Measurements from ENCODE around the gene PKN2. TPM values are rescaled to one million over a fixed set of nuclear protein-coding genes. Genes with fewer than 3 reads are reported as not detected.
A peak's percentile ranks its signal among the peaks of the same experiment; 100 is the strongest.

PKN2 gene
- total and polyA plus RNA-seq, 9 of the 15 experiments (the other 6 are each of a cell fraction or from before 2014, with no cell fraction given): 4.5 to 25.3 (median 19.2) TPM

- H3K9ac ChIP-seq (ENCODE audit: insufficient read depth in 1 of 2, low read depth in 2 of 2, low read length in 2 of 2): no peak overlapping the region
- TF ChIP-seq ZBTB40 (IDR thresholded peaks at IDR 0.05) (peak; percentile 88), ZBTB40 (CRISPR knock-in tag; IDR thresholded peaks at IDR 0.05) (no peak; the same call in 1 of the 2 replicates), ZBTB8A (IDR thresholded peaks at IDR 0.05; ENCODE audit: partially characterized antibody) (no peak), RAD51 (IDR thresholded peaks at IDR 0.05; ENCODE audit: borderline replicate concordance, low read depth) (no peak)
- DNase-seq (ENCODE audit: extremely low read depth in 1 of 4, low spot score in 3 of 4): no peak
- POLR2A ChIA-PET: interaction anchor here (1.2 kb wide), 1 partner anchor 8 kb away, joined by 3 read pairs; no protein-coding TSS in a partner anchor
- no peaks in the 10 kb centered on the region for H3K9me1 ChIP-seq (ENCODE audit: control insufficient read depth, insufficient read depth, low read length)
- H3K9me3 ChIP-seq (replicated peaks; ENCODE audit: control insufficient read depth, insufficient read depth, low read depth, low read length): peaks cover 5% of the 10 kb centered on the region; the same call in 1 of the 2 replicates
- no peaks in the 10 kb centered on the region for H3K27me3 ChIP-seq (ENCODE audit: control insufficient read depth in 2 of 2, insufficient read depth in 2 of 2, low read length in 2 of 2)
- no TSS peak for BruUV-seq (replicated peaks)
- 44% methylated on average over 2 of the region's 2 CpGs for WGBS (ENCODE audit: insufficient coverage, low coverage, missing lambda C conversion rate)
- no peak for FAIRE-seq
- no peak overlapping the region for H3K4me3 ChIP-seq
- in situ Hi-C loops (cut with MboI) (no loop called here), intact Hi-C loops (cut with micrococcal nuclease) (no loop called here)
- no peak overlapping the region for H3K4me2 ChIP-seq (ENCODE audit: insufficient read depth, low read length)
- no peak overlapping the region for H2AFZ ChIP-seq (ENCODE audit: low read depth, low read length)
- peak overlapping the region; percentile 11; the same call in 1 of the 3 replicates for H3K27ac ChIP-seq (ENCODE audit: extremely low read depth, low read depth, low read length)
- CTCF ChIA-PET (ENCODE audit: low intra/inter-chr PET ratio): no interaction called here
- H3K79me2 ChIP-seq (ENCODE audit: control insufficient read depth, insufficient read depth, low read length): peaks cover 93% of the 10 kb centered on the region
- no peak; the same call in 2 of the 3 replicates for ATAC-seq
- no peaks in the 10 kb centered on the region for H4K20me1 ChIP-seq (replicated peaks; ENCODE audit: control insufficient read depth, insufficient read depth, low read length)
- peaks cover 11% of the 10 kb centered on the region for H3K36me3 ChIP-seq (ENCODE audit: control insufficient read depth, insufficient read depth, low read length)
- H3K4me1 ChIP-seq (replicated peaks in 1 of 2; ENCODE audit: control insufficient read depth in 2 of 2, insufficient read depth in 2 of 2, low read length in 2 of 2): peaks cover 0 to 6% of the 10 kb centered on the region in 2 experiments; a peak in 1 of 5 replicates
These were observed 46.9 kb downstream of the PKN2 start for GRCh38 chr1:88730995-88731394.

Data from K562 (cell line).